OCI-LY1 (cell line): Measurements from ENCODE around the gene CAMK4.

Source experiments
- CTCF ChIP-seq: fragments of 200-600 bp; sonication (generic), shearing (Covaris generic); IDR thresholded peaks from 2 replicates; pipeline ENCODE4 v1.5.1; 2017; ENCODE audit warnings: mild to moderate bottlenecking, antibody characterized with exemption, low read length, moderate library complexity, mixed read lengths
- EZH2 ChIP-seq: fragments of 200-600 bp; sonication (generic), shearing (Covaris generic); IDR thresholded peaks from 2 replicates; pipeline ENCODE4 v1.8.0; 2017; ENCODE audit warnings: borderline replicate concordance, mixed run types, mild to moderate bottlenecking, antibody characterized with exemption, low read length, moderate library complexity, mixed read lengths

- TF ChIP-seq CTCF, result no peak
- TF ChIP-seq EZH2, result no peak
These were observed 222.9 kb downstream of the CAMK4 start for GRCh38 chr5:111447099-111447498.
